B cell (primary cell): ENCODE data around the gene OSCAR. TPM values are rescaled to one million over a fixed set of nuclear protein-coding genes. Genes with fewer than 3 reads are reported as not detected.

Source experiments
- ATAC-seq: fragments of 200-7000 bp; cut with Tn5 transposase; one replicate; pipeline ENCODE4 v1.10.0; 2021; ENCODE audit warnings: low read depth, mild to moderate bottlenecking, moderate number of reproducible peaks, moderate library complexity
- CTCF ChIA-PET: fragments of 350-600 bp; sonication (Branson Sonifier 250); formaldehyde crosslinking; loops from one replicate; lab custom pipeline; 2021; ENCODE audit warnings: antibody characterized with exemption, inconsistent platforms; lab: Charles Lee
- POLR2A ChIA-PET: fragments of 350-600 bp; sonication (Branson Sonifier 250); formaldehyde crosslinking; loops from one replicate; lab custom pipeline; 2021; ENCODE audit warnings: antibody characterized with exemption; lab: Charles Lee
- DNase-seq: peaks from one replicate; pipeline ENCODE4 v3.0.0; 2013
- H2AFZ ChIP-seq: 2 replicates; pipeline ENCODE4 v1.6.1; 2012; ENCODE audit warnings: mild to moderate bottlenecking, low read depth, low read length; ENCODE audit not compliant: insufficient read depth, poor library complexity, severe bottlenecking
- H3K27ac ChIP-seq, 2 donors: 1 replicate in 1 of 2; 2 replicates in 1 of 2; pipeline ENCODE4 v1.5.1; 2012 to 2013; ENCODE audit warnings: low read length in 2 of 2, mild to moderate bottlenecking in 2 of 2, moderate library complexity in 1 of 2
- H3K27me3 ChIP-seq, 4 experiments: fragments of 200-600 bp in 1 of 4; sonication (generic) in 1 of 4; replicated peaks in 1 of 4; 1 replicate in 2 of 4; 2 replicates in 2 of 4; pipeline versions ENCODE4 v1.6.1 to v1.7.0; 2013 to 2016; ENCODE audit warnings: low read length in 3 of 4, mild to moderate bottlenecking in 2 of 4, mixed read lengths in 1 of 4, moderate library complexity in 1 of 4; ENCODE audit not compliant: insufficient read depth in 4 of 4, control insufficient read depth in 3 of 4; ENCODE audit errors: control extremely low read depth in 1 of 4
- H3K36me3 ChIP-seq, 2 experiments: replicated peaks in 1 of 2; 1 replicate in 1 of 2; 2 replicates in 1 of 2; pipeline versions ENCODE4 v1.6.1 to v1.7.1; 2013; ENCODE audit warnings: low read length in 1 of 2; ENCODE audit not compliant: insufficient read depth in 2 of 2, control insufficient read depth in 1 of 2; ENCODE audit errors: control extremely low read depth in 1 of 2, extremely low read depth in 1 of 2
- H3K4me1 ChIP-seq, 2 donors: fragments of 200-600 bp in 1 of 2; sonication (generic) in 1 of 2; 1 replicate in 1 of 2; 2 replicates in 1 of 2; pipeline versions ENCODE4 v1.5.1 to v1.6.1; 2013 to 2017; ENCODE audit warnings: low read length in 2 of 2; ENCODE audit not compliant: control insufficient read depth in 2 of 2, insufficient read depth in 2 of 2
- H3K4me2 ChIP-seq: replicated peaks from 2 replicates; pipeline ENCODE3; 2012; ENCODE audit warnings: mild to moderate bottlenecking, low read depth, low read length; ENCODE audit not compliant: poor library complexity, severe bottlenecking
- H3K4me3 ChIP-seq, 5 experiments: fragments of 200-600 bp in 1 of 5; sonication (generic) in 1 of 5; 1 replicate in 3 of 5; 2 replicates in 2 of 5; pipeline versions ENCODE4 v1.5.1 to v1.7.0; 2011 to 2016; ENCODE audit warnings: low read length in 4 of 5, mild to moderate bottlenecking in 4 of 5, low read depth in 2 of 5, control low read depth in 1 of 5, moderate library complexity in 1 of 5; ENCODE audit not compliant: insufficient read depth in 1 of 5; ENCODE audit errors: control extremely low read depth in 1 of 5, extremely low read depth in 1 of 5
- H3K79me2 ChIP-seq: fragments of 200-600 bp; sonication (generic); one replicate; pipeline ENCODE4 v1.6.0; 2016; ENCODE audit warnings: low read length; ENCODE audit not compliant: control insufficient read depth, insufficient read depth
- H3K9ac ChIP-seq: fragments of 200-600 bp; sonication (generic); 2 replicates; pipeline ENCODE4 v1.6.1; 2017; ENCODE audit warnings: mild to moderate bottlenecking, low read length, moderate library complexity
- H3K9me3 ChIP-seq, 3 donors: one replicate each; pipeline versions ENCODE4 v1.6.1 to v1.7.1; 2013; ENCODE audit warnings: low read length in 2 of 3; ENCODE audit not compliant: control insufficient read depth in 2 of 3, insufficient read depth in 1 of 3; ENCODE audit errors: control extremely low read depth in 1 of 3
- H4K20me1 ChIP-seq: 2 replicates; pipeline ENCODE4 v1.6.0; 2012; ENCODE audit warnings: mild to moderate bottlenecking, low read length; ENCODE audit not compliant: insufficient read depth, control insufficient read depth, poor library complexity, severe bottlenecking
- H3K27ac Mint-ChIP-seq: one replicate; pipeline ENCODE4 v1.8.0; 2021; ENCODE audit warnings: mixed read lengths
- H3K27me3 Mint-ChIP-seq: one replicate; pipeline ENCODE4 v1.8.0; 2021; ENCODE audit warnings: mixed read lengths
- H3K4me1 Mint-ChIP-seq: one replicate; pipeline ENCODE4 v1.8.0; 2021; ENCODE audit warnings: mixed read lengths
- H3K4me3 Mint-ChIP-seq: one replicate; pipeline ENCODE4 v1.8.0; 2021; ENCODE audit warnings: mixed read lengths
- H3K9me3 Mint-ChIP-seq: one replicate; pipeline ENCODE4 v1.8.0; 2022; ENCODE audit warnings: mixed read lengths; ENCODE audit not compliant: insufficient read depth
- CTCF ChIP-seq: fragments of 200-600 bp; IDR thresholded peaks from one replicate; pipeline ENCODE4 v1.8.0; 2022; ENCODE audit warnings: antibody characterized with exemption, mild to moderate bottlenecking
- EZH2 ChIP-seq: IDR thresholded peaks from 2 replicates; pipeline ENCODE4 v1.6.1; 2012; ENCODE audit warnings: borderline replicate concordance, low read depth, mild to moderate bottlenecking, moderate library complexity, low read length; ENCODE audit not compliant: insufficient read depth, poor library complexity, severe bottlenecking
- WGBS: methylation state at CpG from one replicate; pipeline ENCODE4 v1.1.5; 2013; ENCODE audit warnings: missing lambda C conversion rate; ENCODE audit not compliant: insufficient coverage; 5-methylcytosine and 5-hydroxymethylcytosine counted together
- intact Hi-C: fragments of 100-400 bp; cut with micrococcal nuclease; formaldehyde crosslinking; loops from one replicate; pipeline ENCODE4 v1.10.0; 2022
- polyA plus RNA-seq: library from polyadenylated mRNA; depleted of rRNA; stranded (reverse); fragments of >200 nt; gene quantifications from 2 replicates; pipeline ENCODE4 v1.2.3, GENCODE V29; 2012
- total RNA-seq, 2 donors: library from RNA; stranded (reverse); fragments of 120-200 nt in 1 of 2; gene quantifications; 1 replicate in 1 of 2; 2 replicates in 1 of 2; pipeline versions ENCODE4 v1.2.3 to v1.2.4, GENCODE V29; 2013 to 2022

The OSCAR gene
- total and polyA plus RNA-seq, 2 donors (not counting 1 experiment from before 2014, with no cell fraction given) = 1.7 TPM; not detected in 1

GRCh38 chr19:54145541-54146158 is 45.0 kb upstream of the OSCAR start:
- Histone ChIP-seq H2AFZ (no peak overlapping the region), H3K9ac (no peak overlapping the region), H3K27me3 (no peaks in the 10 kb centered on the region), H3K9me3 (no peaks in the 10 kb centered on the region), H3K4me1 (peaks cover 0 to 4% of the 10 kb centered on the region in 2 donors), H3K36me3 (peaks cover 0 to 97% of the 10 kb centered on the region in 2 experiments), H3K4me2 (no peak overlapping the region), H4K20me1 (peaks cover 83% of the 10 kb centered on the region), H3K27ac (no peak overlapping the region), H3K4me3 (no peak overlapping the region), H3K79me2 (peaks cover 43% of the 10 kb centered on the region)
- peaks cover 12% of the 10 kb centered on the region for H3K4me1 Mint-ChIP-seq
- ChIA-PET POLR2A (no interaction called here), CTCF (no interaction called here)
- WGBS = 96% methylated on average over 25 of the region's 28 CpGs
- H3K9me3 Mint-ChIP-seq = no peaks in the 10 kb centered on the region
- H3K27me3 Mint-ChIP-seq = no peaks in the 10 kb centered on the region
- ATAC-seq (no peak), DNase-seq (no peak)
- TF ChIP-seq CTCF (no peak), EZH2 (no peak)
- H3K4me3 Mint-ChIP-seq = no peak overlapping the region
- intact Hi-C loops = no loop called here
- H3K27ac Mint-ChIP-seq = no peak overlapping the region

GRCh38 chr19:54142166-54142780 is 41.7 kb upstream of the OSCAR start:
- Mint-ChIP-seq H3K4me3 (no peak overlapping the region), H3K4me1 (peaks cover 37% of the 10 kb centered on the region), H3K27me3 (no peaks in the 10 kb centered on the region), H3K27ac (no peak overlapping the region), H3K9me3 (no peaks in the 10 kb centered on the region)
- Histone ChIP-seq H2AFZ (no peak overlapping the region), H3K36me3 (peaks cover 0 to 69% of the 10 kb centered on the region in 2 experiments), H3K9me3 (no peaks in the 10 kb centered on the region), H3K27me3 (no peaks in the 10 kb centered on the region), H3K27ac (peak overlapping the region in 1 of 2 donors; percentile 32), H3K4me2 (no peak overlapping the region), H3K9ac (no peak overlapping the region), H3K4me3 (no peak overlapping the region), H4K20me1 (peaks cover 87% of the 10 kb centered on the region), H3K4me1 (peaks cover 16 to 21% of the 10 kb centered on the region in 2 donors), H3K79me2 (peaks cover 74% of the 10 kb centered on the region)
- intact Hi-C loops = no loop called here
- ChIA-PET CTCF (no interaction called here), POLR2A (no interaction called here)
- ATAC-seq = no peak
- DNase-seq = no peak
- WGBS = 90% methylated on average over 2 of the region's 7 CpGs
- TF ChIP-seq EZH2 (no peak), CTCF (no peak)
